ENCODE data around the gene TNRC18. TPM values are rescaled to one million over a fixed set of nuclear protein-coding genes. Genes with fewer than 3 reads are reported as not detected.

TNRC18 gene, protein sequence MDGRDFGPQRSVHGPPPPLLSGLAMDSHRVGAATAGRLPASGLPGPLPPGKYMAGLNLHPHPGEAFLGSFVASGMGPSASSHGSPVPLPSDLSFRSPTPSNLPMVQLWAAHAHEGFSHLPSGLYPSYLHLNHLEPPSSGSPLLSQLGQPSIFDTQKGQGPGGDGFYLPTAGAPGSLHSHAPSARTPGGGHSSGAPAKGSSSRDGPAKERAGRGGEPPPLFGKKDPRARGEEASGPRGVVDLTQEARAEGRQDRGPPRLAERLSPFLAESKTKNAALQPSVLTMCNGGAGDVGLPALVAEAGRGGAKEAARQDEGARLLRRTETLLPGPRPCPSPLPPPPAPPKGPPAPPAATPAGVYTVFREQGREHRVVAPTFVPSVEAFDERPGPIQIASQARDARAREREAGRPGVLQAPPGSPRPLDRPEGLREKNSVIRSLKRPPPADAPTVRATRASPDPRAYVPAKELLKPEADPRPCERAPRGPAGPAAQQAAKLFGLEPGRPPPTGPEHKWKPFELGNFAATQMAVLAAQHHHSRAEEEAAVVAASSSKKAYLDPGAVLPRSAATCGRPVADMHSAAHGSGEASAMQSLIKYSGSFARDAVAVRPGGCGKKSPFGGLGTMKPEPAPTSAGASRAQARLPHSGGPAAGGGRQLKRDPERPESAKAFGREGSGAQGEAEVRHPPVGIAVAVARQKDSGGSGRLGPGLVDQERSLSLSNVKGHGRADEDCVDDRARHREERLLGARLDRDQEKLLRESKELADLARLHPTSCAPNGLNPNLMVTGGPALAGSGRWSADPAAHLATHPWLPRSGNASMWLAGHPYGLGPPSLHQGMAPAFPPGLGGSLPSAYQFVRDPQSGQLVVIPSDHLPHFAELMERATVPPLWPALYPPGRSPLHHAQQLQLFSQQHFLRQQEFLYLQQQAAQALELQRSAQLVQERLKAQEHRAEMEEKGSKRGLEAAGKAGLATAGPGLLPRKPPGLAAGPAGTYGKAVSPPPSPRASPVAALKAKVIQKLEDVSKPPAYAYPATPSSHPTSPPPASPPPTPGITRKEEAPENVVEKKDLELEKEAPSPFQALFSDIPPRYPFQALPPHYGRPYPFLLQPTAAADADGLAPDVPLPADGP (N-terminal part only)
- total RNA-seq: 10 to 100 TPM; 25.1 to 37.1 TPM
- 10 to 100 TPM in 1 of 2 donors, 1 to 10 TPM in 1; 2.3 to 15.7 TPM for polyA plus RNA-seq

GRCh38 chr7:5423306-5423975 lies at the start of gene TNRC18:
TNRC18 (minus strand) TSS chr7:5423834; CDS start chr7:5421246, 2,588 bp downstream.
- Histone ChIP-seq H3K4me1 (ENCODE audit: control insufficient read depth in 4 of 4, insufficient read depth in 4 of 4, low read length in 3 of 4) (peaks cover 7 to 30% (median 15%) of the 10 kb centered on the region in 4 donors), H3K9me3 (ENCODE audit: control insufficient read depth in 4 of 4, low read length in 3 of 4) (no peaks in the 10 kb centered on the region), H3K4me3 (ENCODE audit: low read depth in 1 of 3, low read length in 3 of 3) (peak within 1 kb of the TSS; percentile 87 to 98 (median 92)), H3K36me3 (ENCODE audit: control insufficient read depth in 4 of 4, insufficient read depth in 3 of 4, low read depth in 1 of 4, low read length in 3 of 4) (no peaks in the 10 kb centered on the region), H3K27me3 (ENCODE audit: control insufficient read depth in 4 of 4, insufficient read depth in 4 of 4, low read length in 3 of 4) (no peaks in the 10 kb centered on the region), H3K27ac (ENCODE audit: low read depth in 1 of 2, low read length in 2 of 2) (peak within 1 kb of the TSS; percentile 97 to 100), H3K9ac (ENCODE audit: low read depth in 1 of 2, low read length in 2 of 2) (peak within 1 kb of the TSS; percentile 98 to 99)
- 1% methylated on average over 67 of the region's 67 CpGs for WGBS
- DNase-seq (ENCODE audit: low spot score): peak; percentile 50
- TF ChIP-seq, protein P1, sequence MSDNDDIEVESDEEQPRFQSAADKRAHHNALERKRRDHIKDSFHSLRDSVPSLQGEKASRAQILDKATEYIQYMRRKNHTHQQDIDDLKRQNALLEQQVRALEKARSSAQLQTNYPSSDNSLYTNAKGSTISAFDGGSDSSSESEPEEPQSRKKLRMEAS (IDR thresholded peaks at IDR 0.05): no peak
- TF ChIP-seq ZBTB33 (IDR thresholded peaks at IDR 0.05) (peak; percentile 41), NR2F2 (IDR thresholded peaks at IDR 0.05) (no peak), CTCF (IDR thresholded peaks at IDR 0.05; ENCODE audit: low read depth, low read length, missing input control) (no peak), SP1 (IDR thresholded peaks at IDR 0.05) (no peak), JUND (IDR thresholded peaks at IDR 0.05) (no peak), REST (IDR thresholded peaks at IDR 0.05) (no peak), FOXA2 (IDR thresholded peaks at IDR 0.05) (no peak), YY1 (IDR thresholded peaks at IDR 0.05) (peak; percentile 63)

Measured in liver (tissue), 9 donors.